ENCODE results near the gene FMO3. TPM values are rescaled to one million over a fixed set of nuclear protein-coding genes. Genes with fewer than 3 reads are reported as not detected.

The FMO3 gene
- total RNA-seq, 1 experiment from 2014 or later: not detected

GRCh38 chr1:171082606-171083005 is 8.1 kb upstream of the FMO3 start:
- Mint-ChIP-seq H3K36me3 (no peaks in the 10 kb centered on the region), H3K4me1 (peaks cover 5% of the 10 kb centered on the region), H3K27me3 (ENCODE audit: low read depth) (no peaks in the 10 kb centered on the region), H3K4me3 (no peak overlapping the region), H3K9me3 (0 out of 2 replicates have a peak, but pooled peaks cover 3% of the 10 kb centered on the region), H3K27ac (no peak overlapping the region)
- no peak for ATAC-seq
- ChIA-PET POLR2A (no interaction called here), CTCF (interaction anchor here (1.8 to 2.2 kb wide), 3 partner anchors 116 to 163 kb away, joined by 11 to 43 read pairs (median 13); no protein-coding TSS in a partner anchor)
- TF ChIP-seq ATF1 (CRISPR knock-in tag; IDR thresholded peaks at IDR 0.05): no peak
- no peak for DNase-seq (ENCODE audit: low spot score)

- ATAC-seq (no peak), DNase-seq (ENCODE audit: low spot score) (no peak)
- Mint-ChIP-seq H3K27me3 (ENCODE audit: low read depth) (no peaks in the 10 kb centered on the region), H3K36me3 (no peaks in the 10 kb centered on the region), H3K27ac (no peak overlapping the region), H3K9me3 (0 out of 2 replicates have a peak, but pooled peaks cover 3% of the 10 kb centered on the region), H3K4me3 (no peak overlapping the region), H3K4me1 (peaks cover 5% of the 10 kb centered on the region)
- ChIA-PET POLR2A (no interaction called here), CTCF (interaction anchor here (1.0 kb wide), 1 partner anchor 144 kb away, joined by 3 read pairs; no protein-coding TSS in a partner anchor)
- TF ChIP-seq SOX15 (CRISPR knock-in tag; IDR thresholded peaks at IDR 0.05) (no peak), ZNF232 (CRISPR knock-in tag; IDR thresholded peaks at IDR 0.05) (no peak), EMX1 (CRISPR knock-in tag; IDR thresholded peaks at IDR 0.05) (no peak), ZMAT4 (CRISPR knock-in tag; IDR thresholded peaks at IDR 0.05) (no peak), MAX (CRISPR knock-in tag; IDR thresholded peaks at IDR 0.05) (no peak), ATF3 (CRISPR knock-in tag; conservative IDR thresholded peaks at IDR 0.05) (no peak), SP1 (CRISPR knock-in tag; conservative IDR thresholded peaks at IDR 0.05) (no peak), GRHL2 (CRISPR knock-in tag; IDR thresholded peaks at IDR 0.05; ENCODE audit: insufficient replicate concordance, severe bottlenecking) (no peak)
Observed at GRCh38 chr1:171083222-171083621, 7.5 kb upstream of the FMO3 start.

- H3K9me3 Mint-ChIP-seq: 0 out of 2 replicates have a peak, but pooled peaks cover 3% of the 10 kb centered on the region
- ChIA-PET CTCF (interaction anchor here (0.8 to 1.4 kb wide), 2 partner anchors 105 to 143 kb away, joined by 3 read pairs; no protein-coding TSS in a partner anchor), POLR2A (no interaction called here)
- H3K4me1 Mint-ChIP-seq: peaks cover 5% of the 10 kb centered on the region
- TF ChIP-seq GABPB1 (CRISPR knock-in tag; IDR thresholded peaks at IDR 0.05) (no peak), IRF1 (CRISPR knock-in tag; IDR thresholded peaks at IDR 0.05) (no peak), ZBTB21 (CRISPR knock-in tag; IDR thresholded peaks at IDR 0.05; ENCODE audit: borderline replicate concordance) (no peak), RORB (CRISPR knock-in tag; IDR thresholded peaks at IDR 0.05) (no peak), ZNF121 (CRISPR knock-in tag; IDR thresholded peaks at IDR 0.05) (no peak), GTF2I (CRISPR knock-in tag; conservative IDR thresholded peaks at IDR 0.05) (no peak), ZNF396 (CRISPR knock-in tag; IDR thresholded peaks at IDR 0.05; ENCODE audit: borderline replicate concordance) (no peak), MAX (CRISPR knock-in tag; IDR thresholded peaks at IDR 0.05) (no peak), ZNF416 (CRISPR knock-in tag; IDR thresholded peaks at IDR 0.05) (no peak), NR3C1 (CRISPR knock-in tag; conservative IDR thresholded peaks at IDR 0.05; ENCODE audit: low read depth) (no peak), E2F4 (CRISPR knock-in tag; IDR thresholded peaks at IDR 0.05; ENCODE audit: borderline replicate concordance, low read depth) (no peak), NR1H2 (CRISPR knock-in tag; IDR thresholded peaks at IDR 0.05) (no peak), KAT7 (CRISPR knock-in tag; IDR thresholded peaks at IDR 0.05; ENCODE audit: borderline replicate concordance) (no peak), FOXP4 (CRISPR knock-in tag; IDR thresholded peaks at IDR 0.05) (no peak), NFYB (CRISPR knock-in tag; conservative IDR thresholded peaks at IDR 0.05; ENCODE audit: low read depth) (no peak)
- H3K27ac Mint-ChIP-seq: no peak overlapping the region
- ATAC-seq: no peak
- H3K4me3 Mint-ChIP-seq: no peak overlapping the region
- H3K36me3 Mint-ChIP-seq: no peaks in the 10 kb centered on the region
- DNase-seq (ENCODE audit: low spot score): no peak
- H3K27me3 Mint-ChIP-seq (ENCODE audit: low read depth): no peaks in the 10 kb centered on the region
Observed at GRCh38 chr1:171084091-171084490, 6.6 kb upstream of the FMO3 start.
